ENCODE measurements around the gene AFM.
"Not testable (repeated sequence)": the region's sequence is repeated elsewhere in the genome, so short reads cannot be mapped to it uniquely, and the experiment has no call there.

AFM gene

DNA sequence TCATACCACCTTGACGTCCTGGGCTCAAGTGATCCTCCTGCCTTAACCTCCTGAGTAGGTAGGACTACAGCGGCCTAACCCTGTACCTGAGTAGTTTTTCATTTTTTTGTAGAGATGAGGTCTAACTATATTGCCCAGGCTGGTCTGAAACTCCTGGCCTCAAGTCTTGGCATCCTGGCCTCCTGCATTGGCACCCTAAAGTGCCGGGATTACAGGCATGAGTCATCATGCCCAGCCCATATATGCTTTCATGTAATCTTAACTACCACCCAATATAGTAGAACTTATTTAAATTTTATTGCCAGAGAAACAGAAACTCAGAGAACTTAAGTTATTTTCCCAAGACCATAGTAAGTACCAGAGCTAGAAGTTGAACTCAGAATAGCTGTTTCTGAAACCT is 27.1 kb downstream of the AFM start:
- DNase-seq (ENCODE audit: low spot score), result no peak

DNA sequence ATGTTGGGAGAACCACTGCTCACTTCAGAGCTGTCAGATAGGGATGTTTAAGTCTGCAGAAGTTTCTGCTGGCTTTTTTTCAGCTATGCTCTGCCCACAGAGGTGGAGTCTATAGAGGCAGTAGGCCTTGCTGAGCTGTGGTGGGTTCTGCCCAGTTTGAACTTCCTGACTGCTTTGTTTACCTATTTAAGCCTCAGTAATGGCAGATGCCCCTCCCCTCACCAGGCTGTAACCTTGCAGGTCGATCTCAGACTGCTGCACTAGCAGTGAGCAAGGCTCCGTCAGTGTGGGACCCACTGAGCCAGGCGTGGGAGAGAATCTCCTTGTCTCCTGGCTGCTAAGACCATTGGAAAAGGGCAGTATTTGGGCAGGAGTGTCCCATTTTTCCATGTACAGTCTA is 36.8 kb downstream of the AFM start:
- DNase-seq (ENCODE audit: low spot score), result no peak

DNA sequence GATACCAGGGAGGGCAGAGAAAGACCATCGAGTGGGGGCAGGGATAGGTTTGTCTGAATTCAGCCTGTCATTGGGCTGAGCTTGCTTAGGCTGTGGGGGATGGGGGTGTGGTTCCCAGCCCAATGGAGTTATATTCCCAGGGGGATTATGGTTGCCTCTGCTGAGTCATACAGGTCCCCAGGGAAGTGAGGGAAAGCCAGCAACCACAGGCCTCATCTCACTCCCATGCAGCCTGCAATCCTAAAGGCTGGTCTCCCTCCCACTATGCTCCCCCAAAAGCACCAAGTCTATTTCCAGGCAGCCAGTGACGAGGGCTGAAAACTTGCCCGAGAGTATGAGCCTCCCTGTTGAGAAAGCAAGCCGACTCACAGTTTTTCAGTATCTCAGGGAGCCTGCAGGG is 39.3 kb downstream of the AFM start:
- DNase-seq (ENCODE audit: low spot score), result no peak

DNA sequence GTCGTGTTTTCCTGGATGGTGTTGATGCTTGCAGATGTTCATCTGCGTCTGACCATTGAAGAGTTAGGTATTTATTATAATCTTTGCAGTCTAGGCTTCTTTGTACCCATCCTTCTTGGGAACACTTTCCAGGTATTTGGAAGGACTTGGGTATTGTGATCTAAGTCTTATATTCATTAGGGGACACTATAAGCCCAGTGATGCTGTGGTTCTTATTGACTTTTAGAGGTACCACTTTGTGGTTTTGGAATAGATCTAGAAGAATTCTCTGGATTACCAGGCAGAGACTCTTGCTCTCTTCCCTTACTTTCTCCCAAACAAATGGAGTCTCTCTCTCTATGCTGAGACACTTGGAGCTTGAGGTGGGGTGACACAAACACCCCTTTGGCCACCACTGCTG is 41.6 kb downstream of the AFM start:
- no peak for DNase-seq (ENCODE audit: low spot score)

DNA sequence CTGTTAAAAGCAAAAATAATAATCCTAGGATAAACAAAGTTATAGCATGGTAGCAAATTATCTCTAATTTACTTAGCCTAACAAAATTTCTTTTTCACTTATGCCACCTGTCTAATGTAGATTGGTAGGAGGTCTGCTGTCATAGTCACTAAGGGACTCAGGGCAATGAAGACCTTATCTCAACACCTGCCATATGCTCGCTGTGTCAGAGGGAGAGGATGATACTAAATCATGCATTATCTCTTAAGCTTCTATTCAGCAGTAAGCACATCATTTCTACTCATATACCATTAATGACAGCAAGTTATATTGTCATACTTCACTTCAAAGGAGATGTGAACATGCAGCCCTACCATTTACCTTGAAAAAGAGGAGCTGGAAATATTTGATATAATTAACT is 44.1 kb downstream of the AFM start:
- DNase-seq (ENCODE audit: low spot score), result no peak

DNA sequence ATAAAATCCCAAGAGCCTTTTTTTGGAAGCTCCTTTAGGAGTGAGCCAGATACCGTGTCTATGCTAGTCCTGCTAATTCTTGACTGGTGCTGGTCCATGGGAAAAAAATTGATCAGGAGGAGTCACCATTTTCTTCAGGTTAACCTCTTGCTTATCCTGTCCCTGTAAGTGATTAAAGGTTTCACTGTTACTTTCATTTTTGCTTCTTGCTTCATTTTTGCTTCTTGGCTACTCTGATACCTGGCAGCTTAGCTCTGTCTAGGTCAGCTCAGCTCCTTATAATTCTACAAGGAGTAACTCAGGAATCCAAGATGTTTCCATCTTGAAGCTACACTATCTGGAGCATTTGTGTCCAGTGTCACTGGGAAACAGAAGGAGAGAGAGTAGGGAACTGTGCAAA is 45.7 kb downstream of the AFM start:
- no peak for DNase-seq (ENCODE audit: low spot score)

DNA sequence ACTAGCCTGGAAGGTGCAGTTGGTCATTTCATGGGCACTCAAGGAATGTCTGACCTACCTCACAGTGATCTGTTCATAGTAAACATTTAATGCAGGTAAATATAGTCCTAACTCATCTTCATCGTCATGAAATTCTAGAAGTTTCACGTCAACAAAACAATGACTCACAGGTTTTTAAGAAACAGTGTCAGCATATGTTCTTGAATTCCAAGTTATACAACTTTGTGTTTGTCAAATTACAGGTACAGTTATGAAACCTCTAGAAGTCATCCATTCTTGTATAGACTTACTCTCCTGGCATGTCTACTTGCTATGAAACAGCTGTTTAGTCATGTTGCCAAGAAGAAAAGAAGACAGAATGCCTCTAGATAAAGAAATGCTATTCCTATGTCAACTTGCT is 46.6 kb downstream of the AFM start:
- DNase-seq (ENCODE audit: low spot score), result no peak

DNA sequence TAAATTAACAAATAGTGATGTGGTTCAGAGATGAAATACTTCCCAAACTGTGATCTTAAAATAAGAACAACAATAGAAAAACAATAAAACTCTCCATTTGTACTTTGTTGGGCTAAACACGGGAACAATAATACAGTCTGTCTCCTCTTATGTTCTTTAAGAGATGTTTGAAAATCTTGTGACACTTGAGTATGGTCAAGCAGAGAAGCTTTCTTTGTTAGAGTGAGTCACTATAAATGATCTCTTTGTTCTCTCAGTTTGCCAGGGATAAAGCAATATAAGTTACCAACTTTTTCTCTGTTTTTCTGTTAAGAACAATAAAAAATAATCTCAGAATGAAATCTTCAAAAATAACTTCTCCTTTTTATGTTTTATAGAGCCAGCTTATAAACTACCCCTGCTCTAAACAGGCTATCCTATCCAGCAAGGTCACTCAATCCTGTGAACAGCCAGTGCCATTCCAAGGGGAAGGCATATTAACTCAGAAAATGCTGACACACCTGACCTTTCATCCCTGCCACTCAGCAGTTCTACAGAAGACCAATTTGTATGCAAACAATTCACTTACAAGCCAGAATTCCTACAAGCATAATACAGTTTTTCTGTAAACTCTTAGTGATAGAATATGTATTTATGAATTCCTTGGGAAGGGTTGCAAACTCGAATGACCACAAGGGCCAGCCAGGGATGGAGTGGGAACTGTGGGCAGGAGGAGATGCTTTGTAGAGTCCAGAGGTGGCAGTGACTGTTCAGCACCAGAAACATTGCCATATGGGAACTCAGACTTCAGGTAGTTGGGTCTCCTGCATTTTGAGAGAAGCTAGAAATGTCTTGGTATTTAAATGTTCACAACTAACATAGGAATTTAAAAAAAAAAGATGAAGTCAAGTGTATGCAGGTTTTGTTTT is 52.2 kb downstream of the AFM start:
- no peak for DNase-seq (ENCODE audit: low spot score)

DNA sequence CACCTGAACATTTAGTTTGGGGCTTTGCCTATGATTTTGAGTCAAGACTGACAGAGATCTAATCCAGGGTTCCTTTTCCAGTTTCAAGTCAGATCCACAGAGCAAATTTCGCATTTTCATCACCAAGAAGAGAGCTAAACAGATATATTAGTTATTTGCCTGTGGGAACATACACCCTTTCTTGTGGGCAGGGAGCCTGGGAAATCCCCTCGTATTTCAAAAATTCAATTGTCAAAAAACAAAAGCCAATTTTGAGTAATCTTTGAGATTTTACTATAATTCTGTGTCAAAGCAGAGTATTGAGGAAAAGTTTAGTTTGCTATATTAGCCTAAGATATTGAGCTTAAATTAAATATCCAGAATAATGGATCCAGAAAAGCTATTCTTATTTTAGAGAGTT is 56.6 kb downstream of the AFM start:
- no peak for DNase-seq (ENCODE audit: low spot score)

DNA sequence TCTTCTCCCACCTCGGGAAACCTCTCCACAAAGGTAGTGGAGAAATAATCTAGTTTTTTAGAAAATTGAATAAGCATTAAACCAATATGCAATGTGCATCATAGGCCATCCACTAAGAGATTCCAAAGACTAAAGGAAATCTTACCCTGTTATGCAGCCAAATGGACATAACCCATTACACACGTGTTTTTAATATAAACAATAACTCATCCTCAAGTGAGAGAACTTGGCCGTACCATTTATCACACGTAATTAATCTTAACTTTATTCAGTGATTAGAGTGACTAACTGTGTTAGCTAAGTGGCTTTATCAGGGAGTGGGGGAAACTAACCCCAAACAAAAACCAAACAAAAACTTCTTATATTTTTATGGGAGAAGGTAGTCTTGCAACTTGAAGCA is 57.8 kb downstream of the AFM start:
- DNase-seq (ENCODE audit: low spot score), result no peak

DNA sequence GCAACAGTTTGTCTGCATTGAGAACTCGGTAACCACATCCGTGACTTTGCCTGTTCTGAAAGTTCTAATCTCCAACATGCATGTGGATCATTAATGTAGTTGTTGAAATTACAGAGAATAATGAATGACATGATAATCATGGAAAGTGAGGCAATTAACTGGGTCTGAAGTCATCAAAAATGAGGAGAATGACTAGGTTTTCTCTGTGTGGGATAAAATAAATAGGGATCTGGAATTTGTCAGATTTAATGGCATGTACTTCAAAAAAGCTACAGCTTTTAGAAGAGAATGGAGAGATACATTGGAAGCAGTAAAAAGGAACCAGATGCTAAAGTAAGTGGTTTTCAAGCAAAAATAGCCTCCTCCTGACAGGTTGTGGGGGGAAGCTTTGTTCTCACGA is 59.3 kb downstream of the AFM start:
- no peak for DNase-seq (ENCODE audit: low spot score)

DNA sequence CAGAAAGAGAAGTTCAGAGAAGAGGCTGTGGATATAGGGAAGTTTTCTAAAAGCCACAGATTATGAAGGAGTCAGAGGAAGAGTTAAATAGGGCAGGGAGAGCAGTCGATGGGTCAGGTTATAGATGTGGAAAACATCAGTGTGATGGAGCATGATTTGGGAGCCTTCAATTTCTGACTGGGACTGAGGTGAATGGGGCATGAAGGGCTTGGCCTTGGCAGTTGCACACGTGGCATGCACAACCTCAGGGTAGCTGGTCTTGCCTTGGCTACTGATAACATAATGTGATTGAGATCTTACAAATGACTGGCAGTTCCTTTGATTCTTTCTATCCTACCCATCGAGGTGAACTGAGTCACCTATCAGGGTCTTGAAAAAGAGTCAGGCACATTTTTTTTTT is 59.7 kb downstream of the AFM start:
- no peak for DNase-seq (ENCODE audit: low spot score)

DNA sequence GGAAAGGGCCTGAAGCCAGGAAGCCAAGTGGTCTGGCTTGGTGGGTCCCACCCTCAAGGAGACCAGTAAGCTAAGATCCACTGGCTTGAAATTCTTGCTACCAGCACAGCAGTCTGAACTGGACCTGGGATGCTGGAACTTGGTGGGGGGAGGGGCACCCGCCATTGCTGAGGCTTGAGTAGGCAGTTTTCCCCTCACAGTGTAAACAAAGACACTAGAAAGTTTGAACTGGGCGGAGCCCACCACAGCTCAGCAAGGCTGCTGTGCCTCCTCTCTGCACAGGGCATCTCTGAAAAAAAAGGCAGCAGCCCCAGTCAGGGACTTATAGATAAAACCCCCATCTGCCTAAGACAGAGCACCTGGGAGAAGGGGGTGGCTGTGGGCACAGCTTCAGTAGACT is 63.1 kb downstream of the AFM start:
- no peak for DNase-seq (ENCODE audit: low spot score)

DNA sequence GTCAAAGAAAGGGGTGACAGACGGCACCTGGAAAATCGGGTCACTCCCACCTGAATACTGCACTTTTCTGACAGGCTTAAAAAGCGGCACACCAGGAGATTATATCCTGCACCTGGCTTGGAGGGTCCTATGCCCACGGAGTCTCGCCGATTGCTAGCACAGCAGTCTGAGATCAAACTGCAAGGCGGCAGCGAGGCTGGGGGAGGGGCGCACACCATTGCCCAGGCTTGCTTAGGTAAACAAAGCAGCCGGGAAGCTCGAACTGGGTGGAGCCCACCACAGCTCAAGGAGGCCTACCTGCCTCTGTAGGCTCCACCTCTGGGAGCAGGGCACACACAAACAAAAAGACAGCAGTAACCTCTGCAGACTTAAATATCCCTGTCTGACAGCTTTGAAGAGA is 69.3 kb downstream of the AFM start:
- DNase-seq (ENCODE audit: low spot score), result not testable (repeated sequence)
